Measurements from ENCODE around the gene RING1. TPM values are rescaled to one million over a fixed set of nuclear protein-coding genes. Genes with fewer than 3 reads are reported as not detected.
A peak's percentile ranks its signal among the peaks of the same experiment; 100 is the strongest.

RING1 gene
- total RNA-seq, 1 experiment from 2014 or later: 31.0 TPM

DNA sequence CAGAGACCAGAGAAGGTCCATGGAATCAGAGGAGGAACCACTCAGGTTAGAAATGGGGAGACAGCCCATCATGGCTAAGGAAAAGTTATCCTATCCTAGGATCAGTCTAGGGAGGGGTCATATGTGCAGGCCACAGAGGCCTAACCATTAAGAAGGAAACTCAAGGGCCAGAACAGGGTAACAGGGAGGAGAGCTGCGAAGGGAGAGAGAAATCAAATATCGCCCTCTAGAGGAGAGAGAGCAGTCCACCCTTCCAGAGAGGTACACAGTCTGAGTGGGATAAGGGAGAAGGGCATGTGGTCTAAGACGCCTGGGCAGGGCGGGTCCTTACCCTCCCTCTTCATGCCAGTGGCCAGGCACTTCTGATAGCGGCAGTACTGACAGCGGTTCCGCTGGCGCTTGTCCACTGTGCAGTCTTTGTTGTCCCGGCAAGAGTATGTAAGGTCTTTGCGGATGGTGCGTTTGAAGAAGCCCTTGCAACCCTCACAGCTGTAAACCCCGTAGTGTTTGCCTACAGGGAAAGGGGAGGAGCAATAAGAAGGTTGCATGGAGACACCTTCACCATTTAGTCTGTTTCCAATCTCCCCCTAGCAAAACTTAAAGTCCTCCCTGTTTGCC is 10.8 kb upstream of the RING1 start:
- H2BK120ac ChIP-seq (ENCODE audit: low read depth, low read length, poor library complexity, severe bottlenecking): no peak overlapping the region
- H2BK15ac ChIP-seq (ENCODE audit: low read depth, low read length): no peak overlapping the region
- no peaks in the 10 kb centered on the region for H4K20me1 ChIP-seq (ENCODE audit: control insufficient read depth, insufficient read depth, insufficient read length)
- no peak overlapping the region for H3K9ac ChIP-seq (ENCODE audit: extremely low read depth, insufficient read length, low read length)
- no peak overlapping the region for H3K56ac ChIP-seq (ENCODE audit: insufficient read length, low read depth, low read length)
- no peak overlapping the region for H2AFZ ChIP-seq (ENCODE audit: low read length)
- no peak overlapping the region for H4K8ac ChIP-seq (replicated peaks; ENCODE audit: insufficient read length, low read depth, low read length)
- H3K14ac ChIP-seq (ENCODE audit: insufficient read depth, low read length): no peak overlapping the region
- no peak overlapping the region for H3K23ac ChIP-seq (ENCODE audit: insufficient read length, low read depth, low read length)
- peak; percentile 72 for DNase-seq
- no peak overlapping the region for H2BK5ac ChIP-seq (ENCODE audit: insufficient read length, low read length)
- no peak overlapping the region for H3K27ac ChIP-seq (ENCODE audit: insufficient read length, low read depth, low read length)
- Mint-ChIP-seq H3K27ac (peak overlapping the region in 2 of 3 experiments; percentile 45 to 48; a peak in 3 of 7 replicates), H3K36me3 (ENCODE audit: insufficient read depth in 1 of 3, low read depth in 3 of 3) (peaks cover 27 to 48% (median 37%) of the 10 kb centered on the region in 3 experiments; a peak in 6 of 7 replicates), H3K4me1 (peaks cover 30 to 37% of the 10 kb centered on the region in 2 experiments), H3K27me3 (ENCODE audit: low read depth) (peaks cover 7% of the 10 kb centered on the region), H3K4me3 (peak overlapping the region; percentile 28 to 44; a peak in 3 of 5 replicates), H3K9me3 (no peaks in the 10 kb centered on the region; a peak in 2 of 5 replicates)
- H4K91ac ChIP-seq (ENCODE audit: insufficient read length, low read depth, low read length): no peak overlapping the region
- WGBS (ENCODE audit: extremely low coverage, insufficient read length, low lambda C conversion rate): no CpG with 5 or more reads among the region's 12 CpGs
- peaks cover 4% of the 10 kb centered on the region; the same call in 1 of the 2 replicates for H3K79me2 ChIP-seq (ENCODE audit: insufficient read depth, low read length)
- H4K5ac ChIP-seq (ENCODE audit: insufficient read length, low read depth, low read length): no peak overlapping the region
- TF ChIP-seq, protein P1, sequence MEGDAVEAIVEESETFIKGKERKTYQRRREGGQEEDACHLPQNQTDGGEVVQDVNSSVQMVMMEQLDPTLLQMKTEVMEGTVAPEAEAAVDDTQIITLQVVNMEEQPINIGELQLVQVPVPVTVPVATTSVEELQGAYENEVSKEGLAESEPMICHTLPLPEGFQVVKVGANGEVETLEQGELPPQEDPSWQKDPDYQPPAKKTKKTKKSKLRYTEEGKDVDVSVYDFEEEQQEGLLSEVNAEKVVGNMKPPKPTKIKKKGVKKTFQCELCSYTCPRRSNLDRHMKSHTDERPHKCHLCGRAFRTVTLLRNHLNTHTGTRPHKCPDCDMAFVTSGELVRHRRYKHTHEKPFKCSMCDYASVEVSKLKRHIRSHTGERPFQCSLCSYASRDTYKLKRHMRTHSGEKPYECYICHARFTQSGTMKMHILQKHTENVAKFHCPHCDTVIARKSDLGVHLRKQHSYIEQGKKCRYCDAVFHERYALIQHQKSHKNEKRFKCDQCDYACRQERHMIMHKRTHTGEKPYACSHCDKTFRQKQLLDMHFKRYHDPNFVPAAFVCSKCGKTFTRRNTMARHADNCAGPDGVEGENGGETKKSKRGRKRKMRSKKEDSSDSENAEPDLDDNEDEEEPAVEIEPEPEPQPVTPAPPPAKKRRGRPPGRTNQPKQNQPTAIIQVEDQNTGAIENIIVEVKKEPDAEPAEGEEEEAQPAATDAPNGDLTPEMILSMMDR (conservative IDR thresholded peaks at IDR 0.05): peak; percentile 86
- H3T11ph ChIP-seq (ENCODE audit: low read length): no peak overlapping the region
- no peak overlapping the region for H2BK12ac ChIP-seq (ENCODE audit: insufficient read length, low read depth, low read length)
- H3K4ac ChIP-seq (ENCODE audit: low read depth, low read length): no peak overlapping the region
- H3K4me2 ChIP-seq (ENCODE audit: insufficient read depth, insufficient read length, low read length): no peak overlapping the region
- H3K4me1 ChIP-seq (ENCODE audit: insufficient read depth, low read length): peaks cover 9% of the 10 kb centered on the region; the same call in 1 of the 2 replicates
- no peaks in the 10 kb centered on the region for H3K9me3 ChIP-seq (ENCODE audit: control insufficient read depth, low read depth, low read length)
- no peak overlapping the region for H2BK20ac ChIP-seq (ENCODE audit: low read depth, low read length, poor library complexity, severe bottlenecking)
- no peaks in the 10 kb centered on the region for H3K79me1 ChIP-seq (ENCODE audit: insufficient read depth, low read depth, low read length, poor library complexity, severe bottlenecking)
- no peak overlapping the region for H2AK5ac ChIP-seq (ENCODE audit: insufficient read length, low read length)
- H3K23me2 ChIP-seq (ENCODE audit: insufficient read length, low read depth, low read length, poor library complexity, severe bottlenecking): peaks cover 14% of the 10 kb centered on the region
- H3K27me3 ChIP-seq (ENCODE audit: insufficient read depth, low read length): no peaks in the 10 kb centered on the region; the same call in 1 of the 2 replicates
- H3K18ac ChIP-seq (ENCODE audit: insufficient read length, low read depth, low read length): no peak overlapping the region
